A673 (cell line): Measurements from ENCODE around the gene CDH23. TPM values are rescaled to one million over a fixed set of nuclear protein-coding genes. Genes with fewer than 3 reads are reported as not detected.

Experiments
- BruUV-seq: library from RNA; stranded (reverse); fragments of 400-500 nt; replicated peaks from 2 replicates; lab custom pipeline; 2021; lab: Mats Ljungman, UMichigan
- CTCF ChIA-PET: fragments of 300-600 bp; sonication (Branson Sonifier 250); formaldehyde crosslinking; loops from one replicate; lab custom pipeline; 2022; ENCODE audit warnings: antibody characterized with exemption; lab: Charles Lee
- POLR2A ChIA-PET: fragments of 300-600 bp; sonication (Branson Sonifier 250); formaldehyde crosslinking; loops from one replicate; lab custom pipeline; 2022; ENCODE audit warnings: antibody characterized with exemption; ENCODE audit not compliant: low non-redundant PET; lab: Charles Lee
- DNase-seq: peaks from one replicate; pipeline ENCODE4 v3.0.0-alpha.2; 2015; ENCODE audit warnings: low spot score
- H3K27ac ChIP-seq: fragments of 200-600 bp; sonication (generic); 2 replicates; pipeline ENCODE4 v1.5.1; 2016; ENCODE audit warnings: mixed run types, low read depth, mild to moderate bottlenecking, mixed read lengths, antibody characterized with exemption, low read length; ENCODE audit not compliant: poor library complexity, severe bottlenecking
- H3K27me3 ChIP-seq: fragments of 200-600 bp; sonication (generic); replicated peaks from 2 replicates; pipeline ENCODE4 v1.6.1; 2017; ENCODE audit warnings: mixed run types, low read depth, mild to moderate bottlenecking, mixed read lengths, antibody characterized with exemption, low read length; ENCODE audit not compliant: insufficient read depth, poor library complexity
- H3K36me3 ChIP-seq: fragments of 200-600 bp; sonication (generic); 2 replicates; pipeline ENCODE4 v1.6.1; 2016; ENCODE audit warnings: mixed run types, mild to moderate bottlenecking, mixed read lengths, antibody characterized with exemption, low read length; ENCODE audit not compliant: insufficient read depth, poor library complexity, severe bottlenecking
- H3K4me1 ChIP-seq: fragments of 200-600 bp; sonication (generic); 2 replicates; pipeline ENCODE4 v1.6.1; 2017; ENCODE audit warnings: mixed run types, mild to moderate bottlenecking, mixed read lengths, antibody characterized with exemption, low read length; ENCODE audit not compliant: insufficient read depth, poor library complexity, severe bottlenecking
- H3K4me3 ChIP-seq: fragments of 200-600 bp; sonication (generic); 2 replicates; pipeline ENCODE4 v1.5.1; 2016; ENCODE audit warnings: low read depth, mixed run types, mild to moderate bottlenecking, mixed read lengths, low read length; ENCODE audit not compliant: poor library complexity, severe bottlenecking
- H3K9me3 ChIP-seq: fragments of 200-600 bp; sonication (generic); 2 replicates; pipeline ENCODE4 v1.6.1; 2016; ENCODE audit warnings: mixed run types, low read depth, mild to moderate bottlenecking, mixed read lengths, antibody characterized with exemption, low read length; ENCODE audit not compliant: poor library complexity, severe bottlenecking
- CTCF ChIP-seq: fragments of 300-800, 200-600 bp; sonication (generic); conservative IDR thresholded peaks from 2 replicates; pipeline ENCODE4 v1.5.1; 2017; ENCODE audit warnings: low read depth, mild to moderate bottlenecking, antibody characterized with exemption, low read length, moderate library complexity, mixed read lengths
- EZH2 ChIP-seq: fragments of 200-600 bp; sonication (generic); IDR thresholded peaks from 2 replicates; pipeline ENCODE4 v1.6.1; 2017; ENCODE audit warnings: borderline replicate concordance, low read depth, mild to moderate bottlenecking, mixed read lengths, antibody characterized with exemption, low read length; ENCODE audit not compliant: poor library complexity, severe bottlenecking
- intact Hi-C: fragments of 100-400 bp; cut with micrococcal nuclease; formaldehyde crosslinking; loops from one replicate; pipeline ENCODE4 v1.10.0; 2022; ENCODE audit not compliant: unreplicated experiment
- total RNA-seq: library from RNA; stranded (reverse); gene quantifications from 2 replicates; pipeline ENCODE4 v1.2.3, GENCODE V29; 2021

Gene CDH23
- total RNA-seq, 1 experiment from 2014 or later = 49.7 TPM

GRCh38 chr10:71530781-71531180, 134.1 kb downstream of the CDH23 start:
- H3K27me3 ChIP-seq = no peaks in the 10 kb centered on the region
- intact Hi-C loops = no loop called here
- H3K9me3 ChIP-seq = no peaks in the 10 kb centered on the region
- no peak overlapping the region for H3K27ac ChIP-seq
- ChIA-PET POLR2A (no interaction called here), CTCF (no interaction called here)
- H3K4me1 ChIP-seq = peaks cover 13% of the 10 kb centered on the region
- no peaks in the 10 kb centered on the region for H3K36me3 ChIP-seq
- no TSS peak for BruUV-seq
- TF ChIP-seq CTCF (no peak), EZH2 (no peak)
- no peak overlapping the region for H3K4me3 ChIP-seq
- no peak for DNase-seq

- Histone ChIP-seq H3K4me1 (peaks cover 13% of the 10 kb centered on the region), H3K36me3 (no peaks in the 10 kb centered on the region), H3K27ac (no peak overlapping the region), H3K27me3 (no peaks in the 10 kb centered on the region), H3K9me3 (no peaks in the 10 kb centered on the region), H3K4me3 (no peak overlapping the region)
- intact Hi-C loops = no loop called here
- ChIA-PET POLR2A (no interaction called here), CTCF (no interaction called here)
- no TSS peak for BruUV-seq
- no peak for TF ChIP-seq CTCF
- TF ChIP-seq EZH2 = no peak
- no peak for DNase-seq
These were observed 135.0 kb downstream of the CDH23 start for GRCh38 chr10:71531485-71532446.

GRCh38 chr10:71532878-71533277, 136.2 kb downstream of the CDH23 start:
- CTCF ChIA-PET = no interaction called here
- H3K4me3 ChIP-seq = no peak overlapping the region
- H3K4me1 ChIP-seq = peaks cover 12% of the 10 kb centered on the region
- BruUV-seq = no TSS peak
- TF ChIP-seq EZH2 (no peak), CTCF (no peak)
- no peaks in the 10 kb centered on the region for H3K36me3 ChIP-seq
- no peaks in the 10 kb centered on the region for H3K9me3 ChIP-seq
- no peaks in the 10 kb centered on the region for H3K27me3 ChIP-seq
- DNase-seq = no peak
- no peak overlapping the region for H3K27ac ChIP-seq
- intact Hi-C loops = no loop called here
- POLR2A ChIA-PET = no interaction called here
